Adrenal gland (tissue), 5 donors: Measurements from ENCODE around the gene ADAMTS20.

Experiments used
- CTCF ChIP-seq, 6 experiments: fragments of 450-650 bp in 4 of 6; fragments of 200-600 bp in 2 of 6; sonication (generic) in 1 of 6; IDR thresholded peaks; 1 replicate in 5 of 6; 2 replicates in 1 of 6; pipeline versions ENCODE4 v1.5.1 to v1.8.0; 2016 to 2021; ENCODE audit warnings: antibody characterized with exemption in 6 of 6, mild to moderate bottlenecking in 2 of 6, moderate library complexity in 1 of 6
- POLR2A ChIP-seq, 2 donors: fragments of 450-650 bp; IDR thresholded peaks; one replicate each; pipeline ENCODE4 v1.6.1; 2017; ENCODE audit warnings: antibody characterized with exemption in 2 of 2, mild to moderate bottlenecking in 2 of 2, moderate library complexity in 1 of 2
- donor health status: DM: no; HTN: no; CAD: no.

- TF ChIP-seq POLR2A (IDR thresholded peaks at IDR 0.05) (no peak), CTCF (IDR thresholded peaks at IDR 0.05) (no peak)
Measured at GRCh38 chr12:43378448-43378847, 173.6 kb downstream of the ADAMTS20 start.
